ENCODE measurements around the gene NOL12.
"Not testable (repeated sequence)": the region's sequence is repeated elsewhere in the genome, so short reads cannot be mapped to it uniquely, and the experiment has no call there.

The NOL12 gene

DNA sequence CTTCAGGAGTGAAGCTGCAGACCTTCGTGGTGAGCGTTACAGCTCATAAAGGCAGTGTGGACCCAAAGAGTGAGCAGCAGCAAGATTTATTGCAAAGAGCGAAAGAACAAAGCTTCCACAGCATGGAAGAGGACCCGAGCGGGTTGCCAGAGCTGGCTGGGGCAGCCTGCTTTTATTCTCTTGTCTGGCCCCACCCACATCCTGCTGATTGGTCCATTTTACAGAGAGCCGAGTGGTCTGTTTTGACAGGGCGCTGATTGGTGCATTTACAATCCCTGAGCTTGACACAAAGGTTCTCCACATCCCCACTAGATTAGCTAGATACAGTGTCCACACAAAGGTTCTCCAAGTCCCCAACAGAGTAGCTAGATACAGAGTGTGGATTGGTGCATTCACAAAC lies 31.1 kb downstream of the NOL12 start:
- not testable (repeated sequence) for DNase-seq

DNA sequence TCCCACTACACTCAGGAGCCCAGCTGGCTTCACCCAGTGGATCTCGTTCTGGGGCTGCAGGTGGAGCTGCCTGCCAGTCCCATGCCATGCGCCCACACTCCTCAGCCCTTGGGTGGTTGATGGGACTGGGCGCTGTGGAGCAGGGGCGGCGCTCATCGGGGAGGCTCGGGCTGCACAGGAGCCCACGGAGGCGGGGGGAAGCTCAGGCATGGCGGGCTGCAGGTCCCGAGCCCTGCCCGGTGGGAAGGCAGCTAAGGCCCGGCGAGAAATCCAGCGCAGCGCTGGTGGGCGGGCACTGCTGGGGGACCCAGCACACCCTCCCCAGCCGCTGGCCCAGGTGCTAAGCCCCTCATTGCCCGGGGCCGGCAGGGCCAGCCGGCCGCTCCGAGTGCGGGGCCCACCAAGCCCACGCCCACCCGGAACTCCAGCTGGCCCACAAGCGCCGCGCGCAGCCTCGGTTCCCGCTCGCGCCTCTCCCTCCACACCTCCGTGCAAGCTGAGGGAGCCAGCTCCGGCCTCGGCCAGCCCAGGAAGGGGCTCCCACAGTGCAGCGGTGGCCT lies 31.7 kb downstream of the NOL12 start:
- DNase-seq: not testable (repeated sequence)

DNA sequence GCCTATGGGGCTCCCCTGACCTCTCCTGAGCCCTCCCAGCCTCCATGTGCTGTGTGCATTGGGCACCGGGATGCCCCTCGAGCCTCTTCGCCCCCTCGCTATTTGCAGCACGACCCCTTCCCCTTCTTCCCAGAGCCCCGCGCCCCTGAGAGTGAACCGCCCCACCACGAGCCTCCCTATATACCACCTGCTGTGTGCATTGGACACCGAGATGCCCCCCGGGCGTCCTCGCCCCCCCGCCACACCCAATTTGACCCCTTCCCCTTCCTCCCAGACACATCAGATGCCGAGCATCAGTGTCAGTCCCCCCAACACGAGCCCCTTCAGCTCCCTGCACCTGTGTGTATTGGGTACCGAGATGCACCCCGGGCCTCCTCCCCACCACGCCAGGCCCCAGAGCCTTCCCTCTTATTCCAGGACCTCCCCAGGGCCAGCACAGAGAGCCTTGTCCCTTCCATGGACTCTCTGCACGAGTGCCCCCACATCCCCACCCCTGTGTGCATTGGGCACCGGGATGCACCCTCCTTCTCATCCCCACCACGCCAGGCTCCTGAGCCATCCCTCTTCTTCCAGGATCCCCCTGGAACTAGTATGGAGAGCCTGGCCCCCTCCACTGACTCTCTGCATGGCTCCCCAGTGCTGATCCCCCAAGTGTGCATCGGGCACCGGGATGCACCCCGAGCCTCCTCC lies 39.6 kb downstream of the NOL12 start:
- DNase-seq: no peak

DNA sequence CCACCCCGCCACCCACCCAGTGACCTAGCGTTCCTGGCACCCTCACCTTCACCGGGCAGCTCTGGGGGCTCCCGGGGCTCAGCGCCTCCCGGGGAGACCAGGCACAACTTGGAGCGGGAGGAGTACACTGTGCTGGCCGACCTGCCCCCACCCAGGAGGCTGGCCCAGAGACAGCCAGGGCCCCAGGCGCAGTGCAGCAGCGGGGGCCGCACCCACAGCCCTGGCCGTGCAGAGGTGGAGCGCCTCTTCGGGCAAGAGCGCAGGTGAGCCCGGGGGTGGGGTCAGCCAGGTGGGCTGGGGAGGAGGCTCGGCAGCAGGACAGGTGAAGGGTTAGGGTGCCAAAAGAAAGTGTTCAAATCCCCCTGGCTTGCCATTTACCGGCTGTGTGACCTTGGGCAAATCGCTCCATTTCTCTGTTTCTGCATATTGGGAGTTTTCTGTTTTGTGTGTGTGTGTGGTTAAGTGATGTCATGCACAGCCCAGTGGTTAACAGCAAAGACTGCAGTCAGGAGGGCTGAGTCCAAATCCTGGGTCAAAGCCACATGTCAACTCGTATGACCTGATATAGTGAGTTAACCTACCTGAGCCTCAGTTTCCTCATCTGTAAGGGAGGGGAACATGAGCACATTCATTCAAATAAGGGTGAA lies 40.2 kb downstream of the NOL12 start:
- DNase-seq: no peak

DNA sequence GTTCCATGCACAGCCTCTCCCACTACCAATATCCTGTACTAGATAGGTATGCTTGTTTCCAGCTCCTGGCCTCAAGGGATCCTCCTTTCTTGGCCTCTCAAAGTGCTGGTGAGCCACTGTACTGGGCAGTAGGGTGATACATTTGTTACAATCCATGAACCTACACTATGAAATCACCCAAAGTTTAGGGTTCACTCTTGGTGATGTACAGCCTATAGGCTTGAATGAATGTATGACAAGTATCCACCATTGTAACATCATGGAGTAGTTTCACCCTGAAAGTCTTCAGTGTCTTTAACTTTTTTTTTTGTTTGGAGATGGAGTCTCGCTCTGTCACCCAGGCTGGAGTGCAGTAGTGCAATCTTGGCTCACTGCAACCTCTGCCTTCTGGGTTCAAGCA lies 42.5 kb downstream of the NOL12 start:
- no peak for DNase-seq

DNA sequence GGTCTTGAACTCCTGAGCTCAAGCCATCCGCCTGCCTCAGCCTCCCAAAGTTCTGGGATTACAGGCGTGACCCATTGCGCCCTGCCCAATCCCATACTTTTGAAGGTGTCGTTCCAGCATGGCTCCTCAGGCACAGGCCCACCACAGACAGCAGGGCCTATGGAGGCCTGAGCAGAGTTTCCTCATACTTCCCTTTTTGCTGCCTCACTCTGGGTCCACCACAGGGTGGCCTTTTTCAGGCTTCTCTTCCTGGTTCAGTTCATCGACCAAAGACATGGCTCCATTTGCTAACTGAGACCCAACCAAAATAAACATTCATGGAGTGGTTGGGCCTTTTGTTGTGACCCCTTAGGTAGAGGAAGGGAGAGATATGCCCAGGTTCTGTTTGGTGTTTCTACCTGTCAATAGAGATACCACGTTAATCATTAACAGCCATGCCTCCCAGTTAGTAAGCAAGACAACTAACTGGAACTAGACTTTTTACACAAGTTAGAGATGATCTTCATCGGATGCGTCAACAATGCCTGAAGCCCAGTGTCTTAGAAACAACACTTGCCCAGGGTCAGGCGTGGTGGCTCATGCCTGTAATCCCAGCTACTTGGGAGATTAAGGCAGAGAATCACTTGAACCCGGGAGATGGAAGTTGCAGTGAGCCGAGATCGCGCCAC lies 45.8 kb downstream of the NOL12 start:
- DNase-seq: no peak

DNA sequence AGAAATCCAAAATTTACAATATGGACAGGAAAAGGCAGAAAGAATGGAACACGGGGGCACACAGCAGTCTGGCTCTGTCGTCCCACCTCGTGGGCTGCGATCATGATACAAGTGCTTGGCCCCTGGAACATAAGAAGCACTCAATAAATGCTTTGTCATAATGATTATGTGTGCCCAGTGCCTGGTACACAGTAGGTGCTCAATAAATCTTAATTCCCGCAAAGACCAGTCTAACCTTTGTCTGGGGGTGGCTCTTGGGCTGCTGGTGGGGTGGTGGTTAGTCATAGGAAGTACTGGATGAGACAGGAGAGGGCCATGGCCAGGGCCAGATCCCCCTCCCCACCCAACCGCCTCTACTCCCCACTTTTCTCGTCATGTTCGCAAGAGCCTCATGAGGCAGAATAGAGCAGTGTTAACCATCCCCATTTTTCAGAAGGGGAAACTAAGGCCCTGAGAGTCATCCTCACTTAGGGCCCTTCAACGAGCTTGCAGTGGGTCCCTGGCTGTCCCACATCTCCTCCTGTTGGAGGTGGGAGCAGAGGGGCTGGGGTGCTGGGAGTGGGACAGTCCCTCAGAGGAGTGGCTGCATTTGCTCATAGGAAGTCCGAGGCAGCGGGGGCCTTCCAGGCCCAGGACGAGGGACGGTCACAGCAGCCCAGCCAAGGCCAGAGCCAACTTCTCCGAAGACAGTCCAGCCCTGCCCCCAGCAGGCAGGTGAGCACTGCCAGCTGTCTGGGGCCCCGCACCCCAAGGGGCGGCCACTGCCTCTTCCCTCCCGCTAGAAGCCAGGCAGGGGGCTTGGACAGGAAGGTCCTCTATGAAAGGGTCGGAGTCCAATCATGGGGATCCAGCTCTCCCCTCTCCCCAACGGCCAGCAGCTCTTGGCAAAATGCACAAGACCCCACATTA lies 46.8 kb downstream of the NOL12 start:
- no peak for DNase-seq

DNA sequence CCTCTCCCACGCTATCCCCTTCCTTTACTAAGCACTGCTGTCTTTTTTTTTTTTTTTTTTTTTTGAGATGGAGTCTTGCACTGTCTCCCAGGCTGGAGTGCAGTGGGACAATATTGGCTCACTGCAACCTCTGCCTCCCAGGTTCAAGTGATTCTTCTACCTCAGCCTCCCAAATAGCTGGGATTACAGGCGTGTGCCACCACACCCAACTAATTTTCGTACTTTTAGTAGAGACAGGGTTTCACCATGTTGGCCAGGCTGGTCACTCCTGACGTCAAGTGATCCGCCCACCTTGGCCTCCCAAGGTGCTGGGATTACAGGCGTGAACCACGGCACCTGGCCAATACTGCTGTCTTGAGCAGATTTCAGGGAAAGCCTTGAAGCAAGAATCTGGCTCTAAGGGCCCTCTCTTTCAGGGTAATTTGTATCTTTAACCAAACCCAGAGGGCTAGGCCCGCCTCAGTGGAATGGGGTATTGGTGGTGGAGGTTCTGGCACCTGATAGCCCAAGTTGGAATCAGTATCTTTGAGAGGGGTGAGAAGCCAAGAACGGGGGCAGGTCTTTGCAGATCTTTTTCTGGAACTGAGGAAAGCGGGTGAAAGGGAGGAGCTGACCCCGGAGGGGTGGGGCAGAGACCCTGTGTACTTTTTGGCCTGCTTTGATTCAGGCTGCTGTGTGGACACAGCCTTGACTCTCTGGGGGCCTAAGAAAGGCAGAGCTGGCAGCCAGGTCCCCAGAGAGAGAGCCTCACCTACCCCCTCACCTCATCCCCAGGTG lies 47.7 kb downstream of the NOL12 start:
- no peak for DNase-seq

DNA sequence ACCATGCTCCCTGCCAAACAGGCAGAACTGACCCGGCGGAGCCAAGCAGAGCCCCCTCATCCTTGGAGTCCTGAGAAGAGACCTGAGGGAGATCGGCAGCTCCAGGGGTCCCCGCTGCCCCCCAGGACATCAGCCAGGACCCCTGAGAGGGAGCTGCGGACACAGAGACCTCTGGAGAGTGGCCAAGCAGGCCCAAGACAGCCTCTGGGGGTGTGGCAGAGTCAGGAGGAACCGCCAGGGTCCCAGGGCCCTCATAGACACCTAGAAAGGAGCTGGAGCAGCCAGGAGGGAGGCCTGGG lies 48.2 kb downstream of the NOL12 start:
- DNase-seq: no peak

DNA sequence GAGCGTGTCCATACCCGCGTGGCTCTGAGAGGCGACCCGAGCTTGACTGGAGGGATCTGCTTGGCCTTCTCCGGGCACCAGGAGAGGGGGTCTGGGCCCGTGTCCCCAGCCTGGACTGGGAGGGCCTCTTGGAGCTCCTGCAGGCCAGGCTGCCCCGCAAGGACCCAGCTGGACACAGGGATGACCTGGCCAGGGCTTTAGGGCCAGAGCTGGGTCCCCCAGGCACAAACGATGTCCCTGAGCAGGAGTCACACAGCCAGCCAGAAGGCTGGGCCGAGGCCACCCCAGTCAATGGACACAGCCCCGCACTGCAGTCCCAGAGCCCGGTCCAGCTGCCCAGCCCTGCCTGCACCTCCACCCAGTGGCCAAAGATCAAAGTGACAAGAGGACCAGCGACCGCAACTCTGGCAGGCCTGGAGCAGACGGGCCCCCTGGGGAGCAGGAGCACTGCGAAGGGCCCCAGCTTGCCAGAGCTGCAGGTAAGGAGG lies 48.9 kb downstream of the NOL12 start:
- no peak for DNase-seq

DNA sequence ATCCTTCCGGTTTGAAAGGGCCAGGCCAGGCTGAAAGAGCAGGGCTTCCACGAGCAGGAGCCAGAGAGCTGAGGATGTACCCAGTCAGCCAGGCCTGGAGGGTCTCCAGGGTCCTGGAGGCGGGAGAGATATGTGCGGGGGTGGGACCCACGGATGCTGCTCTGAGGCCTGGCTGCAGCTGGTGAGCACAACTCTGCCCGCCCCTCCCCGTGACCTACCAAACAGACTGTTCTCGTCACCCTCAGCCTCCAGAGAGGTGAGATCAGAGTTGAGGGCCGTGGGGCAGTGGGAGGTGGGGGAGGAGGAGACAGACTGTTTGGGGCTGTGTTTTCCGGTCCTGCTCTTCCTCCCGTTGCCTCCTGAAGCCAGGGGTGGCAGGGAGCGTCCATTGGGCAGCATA lies 52.9 kb downstream of the NOL12 start:
- DNase-seq: no peak

DNA sequence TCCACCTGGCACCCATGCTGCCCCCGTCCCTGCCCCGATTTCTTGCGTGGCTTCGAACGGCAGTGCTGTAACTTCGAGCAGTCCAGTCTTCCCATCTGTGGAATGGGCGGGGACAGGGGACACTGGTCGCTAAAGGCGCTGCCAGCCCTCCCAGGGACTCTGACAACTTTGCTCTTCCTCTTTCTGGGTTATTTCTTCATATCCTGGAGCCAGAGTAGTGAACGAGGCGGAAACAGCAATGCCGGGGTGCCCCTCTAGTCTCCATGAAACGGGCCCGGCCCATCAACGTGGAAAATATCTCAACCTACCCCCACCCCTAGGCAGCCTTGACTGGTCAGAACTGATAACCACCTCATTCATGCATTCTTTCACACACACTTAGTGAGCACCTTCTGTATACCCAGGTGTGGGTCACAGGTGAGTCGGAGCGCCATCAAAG lies 53.5 kb downstream of the NOL12 start:
- DNase-seq: no peak

DNA sequence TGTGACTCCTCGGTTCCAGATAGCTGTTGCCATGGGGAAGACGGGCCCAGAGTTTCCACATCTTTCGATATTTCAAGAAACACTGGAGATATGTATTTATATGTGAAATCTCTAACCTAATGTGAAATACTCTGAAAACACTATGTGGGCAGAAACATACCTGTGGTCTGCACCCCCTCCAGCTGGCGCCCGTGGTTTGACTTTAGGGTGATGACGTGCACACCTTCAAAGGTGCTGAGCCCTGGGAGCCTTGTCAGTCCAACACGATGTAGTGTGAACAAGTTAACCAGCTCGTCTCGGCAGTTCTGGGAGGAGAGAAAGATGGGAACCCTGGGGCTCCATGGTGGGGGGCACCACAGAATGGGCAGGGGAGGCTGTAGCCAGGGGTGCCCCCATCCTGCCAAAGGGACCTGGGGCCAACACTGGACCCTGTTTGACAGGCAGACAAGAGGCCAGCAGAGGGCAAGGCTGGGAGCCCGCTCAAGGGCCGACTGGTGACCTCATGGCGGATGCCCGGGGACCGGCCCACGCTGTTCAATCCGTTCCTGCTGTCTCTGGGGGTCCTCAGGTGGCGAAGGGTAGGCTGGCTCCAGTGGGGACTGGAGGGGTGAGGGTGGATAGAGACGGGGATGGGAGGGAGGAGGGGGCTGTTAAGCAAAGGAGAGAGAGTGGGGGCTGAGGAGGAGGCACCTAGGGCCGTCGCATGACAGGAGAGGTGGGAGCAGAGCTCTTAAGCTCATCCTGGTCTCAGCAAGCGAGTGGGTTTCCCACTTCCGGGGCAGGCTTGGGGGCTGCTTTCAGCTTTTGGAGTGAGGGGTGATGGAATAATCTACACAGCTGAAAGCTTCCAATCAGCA lies 54.5 kb downstream of the NOL12 start:
- DNase-seq: peak; percentile 66

DNA sequence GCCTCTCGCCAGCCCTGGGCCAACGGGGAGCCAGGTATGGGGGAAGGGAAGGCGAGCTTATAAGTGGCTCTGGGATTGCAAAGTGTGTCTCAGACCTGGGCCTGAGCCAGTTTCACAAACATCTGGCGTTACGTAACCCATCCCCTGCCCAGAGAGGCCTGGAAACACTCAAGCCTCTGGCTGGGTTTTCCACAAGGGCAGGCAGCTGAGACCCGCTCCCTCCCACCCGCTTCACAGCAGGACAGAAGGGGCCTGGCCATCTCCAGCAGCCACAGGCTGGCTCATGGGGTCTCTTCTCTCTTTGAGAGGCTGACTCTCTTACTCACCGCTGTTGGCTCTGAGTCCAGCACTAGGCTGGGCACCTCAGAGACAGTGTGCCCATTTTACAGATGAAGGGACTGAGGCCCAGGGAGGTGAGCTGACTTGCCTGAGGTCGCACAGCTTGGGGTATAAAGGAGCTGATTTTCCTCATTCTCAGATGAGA lies 55.2 kb downstream of the NOL12 start:
- DNase-seq: no peak

DNA sequence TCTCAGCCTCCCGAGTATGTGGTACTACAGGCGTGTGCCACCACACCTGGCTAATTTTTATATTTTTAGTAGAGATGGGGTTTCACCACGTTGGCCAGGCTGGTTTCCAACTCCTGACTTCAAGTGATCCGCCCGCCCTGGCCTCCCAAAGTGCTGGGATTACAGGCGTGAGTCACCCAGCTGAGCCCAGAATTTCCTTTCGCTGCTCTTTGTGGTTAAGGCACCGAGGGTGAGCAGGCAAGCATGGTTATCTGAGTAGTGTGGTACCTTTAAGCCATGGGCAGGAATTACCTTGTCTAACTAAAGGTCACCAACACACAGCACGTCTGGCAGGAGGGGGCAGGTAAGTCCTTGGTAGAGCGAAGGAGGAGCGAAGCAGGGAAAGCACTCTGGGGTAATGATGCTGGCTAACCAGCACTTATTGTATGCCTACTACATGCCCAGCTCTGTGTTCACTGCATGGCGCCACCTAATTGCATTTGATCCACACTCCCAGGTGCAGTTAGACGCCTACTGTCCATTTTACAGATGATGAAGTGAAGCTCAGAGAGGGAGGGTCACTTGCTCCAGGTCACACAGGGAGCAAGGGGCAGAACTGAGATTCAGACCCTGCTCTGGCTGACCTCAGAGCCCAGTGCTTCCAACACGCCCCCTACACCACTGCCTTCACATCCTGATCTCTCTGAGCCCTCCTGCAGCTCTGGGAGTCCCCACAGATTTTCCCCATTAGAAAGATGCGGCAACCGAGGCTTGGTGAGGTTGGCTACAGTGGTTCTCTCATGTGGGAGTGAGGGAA lies 56.4 kb downstream of the NOL12 start:
- DNase-seq: no peak
